GM12892 (cell line): ENCODE results near the gene PAX5.

Source experiments
- DNase-seq: peaks from one replicate; pipeline ENCODE4 v3.0.0; 2011; ENCODE audit not compliant: insufficient read length
- FAIRE-seq: peaks from 2 replicates; lab custom pipeline; 2011; peaks lifted over from hg19 to GRCh38; lab: Jason Lieb, UNC
- POLR2A ChIP-seq: IDR thresholded peaks from 2 replicates; pipeline ENCODE4 v1.6.1; 2011; ENCODE audit warnings: low read depth, low read length, control low read depth
- POLR2AphosphoS5 ChIP-seq: IDR thresholded peaks from 2 replicates; pipeline ENCODE4 v1.6.1; 2011; ENCODE audit warnings: low read depth, low read length, control low read depth
- TAF1 ChIP-seq: IDR thresholded peaks from 2 replicates; pipeline ENCODE4 v1.6.1; 2011; ENCODE audit warnings: low read depth, mild to moderate bottlenecking, control low read depth, low read length, borderline replicate concordance

PAX5 gene

DNA sequence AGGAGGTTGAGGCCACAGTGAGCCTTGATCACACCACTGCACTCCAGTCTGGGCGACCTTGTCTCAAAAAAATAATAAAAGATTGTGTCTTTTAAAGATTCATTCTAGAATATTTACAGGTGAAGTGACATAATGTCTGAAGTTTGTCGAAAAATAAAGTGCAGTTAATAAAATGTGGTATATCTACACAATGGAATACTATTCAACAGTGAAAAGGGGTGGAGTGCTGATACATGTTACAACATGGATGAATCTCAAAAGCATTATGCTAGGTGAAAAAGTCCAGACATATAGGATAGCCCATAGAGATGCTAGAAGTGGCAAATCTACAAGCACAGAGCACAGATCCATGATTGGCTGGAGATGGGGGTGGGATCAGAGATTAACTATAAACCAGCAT lies 101.9 kb downstream of the PAX5 start:
- TF ChIP-seq POLR2A (no peak), POLR2AphosphoS5 (no peak), TAF1 (no peak)
- no peak for DNase-seq
- FAIRE-seq: no peak

DNA sequence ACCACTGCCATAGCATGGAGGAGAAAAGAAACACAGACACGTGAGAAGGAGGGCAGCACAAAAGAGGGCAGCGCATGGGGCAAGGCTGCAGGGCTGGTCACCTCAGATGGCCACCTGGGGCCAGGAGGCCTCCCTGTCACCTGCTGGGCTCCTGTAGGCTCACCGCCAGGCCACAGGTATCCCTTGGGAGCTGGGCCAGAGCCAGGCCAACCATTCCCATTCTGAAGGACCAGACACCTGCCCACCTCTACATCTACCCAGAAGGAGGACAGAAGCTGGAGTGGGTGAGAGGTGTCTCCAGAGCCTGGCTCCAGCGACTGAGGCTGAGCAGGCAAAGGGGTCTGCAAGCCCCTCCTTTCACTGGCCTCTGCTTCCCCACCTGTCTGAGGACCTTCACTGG lies 103.1 kb downstream of the PAX5 start:
- DNase-seq (no peak), FAIRE-seq (no peak)
- TF ChIP-seq POLR2A: no peak
- no peak for TF ChIP-seq POLR2AphosphoS5
- no peak for TF ChIP-seq TAF1

DNA sequence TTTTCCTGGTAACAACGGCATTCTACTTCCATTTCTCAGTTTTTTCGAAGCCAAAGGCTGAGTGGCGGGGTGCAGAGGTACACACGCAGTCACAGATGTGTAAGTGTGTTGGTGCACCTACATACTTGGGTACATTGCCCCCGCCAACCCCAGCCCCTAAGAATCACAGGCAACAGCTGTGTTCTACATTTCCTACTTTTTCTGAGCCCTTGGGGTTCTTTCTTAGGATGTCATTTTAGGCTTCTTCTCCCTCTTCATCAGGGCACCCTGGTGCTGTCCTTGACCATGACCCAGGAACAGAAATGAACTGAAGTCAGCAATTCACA lies 104.8 kb downstream of the PAX5 start:
- TF ChIP-seq TAF1 (no peak), POLR2A (no peak), POLR2AphosphoS5 (no peak)
- DNase-seq (no peak), FAIRE-seq (no peak)

DNA sequence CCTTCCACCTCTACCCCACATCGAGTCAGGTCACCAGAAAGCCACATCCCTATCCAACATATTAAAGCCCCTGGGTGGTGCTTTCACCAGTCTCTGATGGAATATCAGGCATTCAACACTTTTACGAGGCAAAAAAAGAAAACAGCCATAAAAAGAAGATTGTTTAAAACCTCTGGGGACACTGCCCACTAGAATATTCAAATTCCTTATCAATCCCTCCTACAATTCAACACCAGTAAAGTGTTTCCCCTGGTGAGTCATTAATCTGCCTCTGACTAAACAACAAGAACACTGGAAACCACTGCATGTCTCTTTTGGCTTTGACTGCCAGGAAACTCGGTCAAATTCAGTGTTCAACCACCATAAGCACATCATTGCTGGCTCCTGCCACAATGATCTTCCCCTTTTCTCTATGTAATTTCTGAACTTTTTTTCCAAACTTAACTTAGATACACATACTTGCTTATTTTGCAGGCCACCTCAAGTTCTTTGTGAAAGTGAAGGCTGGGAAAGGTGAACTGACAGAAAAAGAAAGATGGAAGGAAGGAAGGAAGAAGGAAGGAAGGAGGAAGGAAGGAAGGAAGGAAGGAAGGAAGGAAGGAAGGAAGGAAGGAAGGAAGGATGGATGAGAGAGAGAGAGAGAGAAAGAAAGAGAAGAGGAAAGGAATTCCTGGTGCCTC lies 105.3 kb downstream of the PAX5 start:
- FAIRE-seq: peak; percentile 74

DNA sequence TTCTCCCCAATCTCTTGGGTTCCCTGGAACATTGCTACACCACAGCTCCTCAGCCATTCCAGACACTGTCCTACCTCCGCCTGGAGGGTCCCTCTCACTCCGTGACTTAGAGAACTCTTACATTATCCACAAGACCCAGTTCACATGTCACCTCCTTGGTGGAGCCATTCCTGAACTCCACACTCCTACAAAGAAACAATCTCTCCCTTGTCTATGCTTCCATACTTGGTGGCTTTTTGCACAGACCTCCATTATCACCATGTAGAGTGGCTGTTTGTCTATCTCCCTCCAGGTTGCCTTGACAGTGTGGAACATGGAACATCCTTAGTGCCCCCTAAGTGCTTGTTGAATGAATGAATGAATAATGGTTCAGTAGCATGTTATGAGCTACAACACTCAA lies 105.9 kb downstream of the PAX5 start:
- TF ChIP-seq POLR2A (peak; percentile 48; the same call in 1 of the 2 replicates), TAF1 (no peak), POLR2AphosphoS5 (no peak)
- FAIRE-seq: no peak
- DNase-seq: no peak

More for the DNA sequence above, 105.3 kb downstream of the PAX5 start:
- TF ChIP-seq POLR2AphosphoS5 (no peak), TAF1 (no peak), POLR2A (no peak)
- no peak for DNase-seq

DNA sequence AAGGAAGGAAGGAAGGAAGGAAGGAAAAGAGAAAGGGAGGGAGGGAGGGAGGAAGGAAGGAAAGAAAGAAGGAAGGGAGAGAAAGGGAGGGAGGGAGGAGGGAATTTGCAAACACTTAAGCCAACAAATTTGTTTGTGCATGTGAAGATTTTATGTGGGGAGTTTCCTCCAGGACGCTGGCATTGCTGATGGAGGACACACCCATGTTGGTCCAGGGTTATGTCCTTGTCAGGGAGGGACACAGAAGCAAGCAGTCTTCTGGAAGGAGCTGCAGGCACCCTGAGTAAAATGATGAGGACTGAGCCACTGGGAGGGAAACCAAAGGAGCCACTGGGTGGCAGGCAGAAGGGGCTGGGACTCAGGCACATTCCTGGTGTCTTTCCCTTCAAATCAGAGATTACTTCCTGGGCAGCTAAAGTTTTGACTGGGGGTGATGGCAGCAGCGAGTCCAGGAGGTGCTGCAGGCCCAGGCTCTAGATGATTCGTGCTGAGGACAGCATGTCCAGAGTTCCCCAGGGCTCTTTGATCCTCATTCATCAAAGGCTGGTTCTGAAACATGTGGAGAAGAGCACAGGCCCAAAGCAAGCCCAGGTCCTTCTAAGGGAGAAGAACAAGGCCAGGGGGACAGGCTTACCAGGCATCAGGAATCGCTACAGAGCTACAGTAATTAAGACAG lies 109.2 kb downstream of the PAX5 start:
- TF ChIP-seq POLR2AphosphoS5: no peak
- no peak for TF ChIP-seq TAF1
- no peak for TF ChIP-seq POLR2A
- DNase-seq (no peak), FAIRE-seq (no peak)

DNA sequence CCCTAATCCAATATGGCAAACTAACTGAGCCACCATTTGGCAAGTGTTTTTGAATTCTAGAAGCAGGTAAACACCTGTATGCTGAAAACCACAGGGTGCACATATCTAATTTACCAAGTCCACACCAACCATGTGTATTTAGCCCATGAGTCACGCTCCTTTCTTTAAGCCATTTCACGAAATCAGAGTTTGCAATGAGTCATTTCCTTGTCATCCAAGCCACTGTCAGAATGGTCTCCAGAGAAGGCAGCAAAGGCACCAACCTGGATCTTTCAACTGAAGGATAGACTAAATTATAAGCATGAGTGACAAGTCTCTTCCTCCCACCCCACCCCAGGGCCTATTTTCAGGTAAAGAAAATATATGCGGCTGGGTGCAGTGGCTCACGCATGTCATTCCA lies 110.0 kb downstream of the PAX5 start:
- TF ChIP-seq POLR2A: no peak
- TF ChIP-seq POLR2AphosphoS5: no peak
- no peak for TF ChIP-seq TAF1
- FAIRE-seq: peak; percentile 83
- DNase-seq: no peak

DNA sequence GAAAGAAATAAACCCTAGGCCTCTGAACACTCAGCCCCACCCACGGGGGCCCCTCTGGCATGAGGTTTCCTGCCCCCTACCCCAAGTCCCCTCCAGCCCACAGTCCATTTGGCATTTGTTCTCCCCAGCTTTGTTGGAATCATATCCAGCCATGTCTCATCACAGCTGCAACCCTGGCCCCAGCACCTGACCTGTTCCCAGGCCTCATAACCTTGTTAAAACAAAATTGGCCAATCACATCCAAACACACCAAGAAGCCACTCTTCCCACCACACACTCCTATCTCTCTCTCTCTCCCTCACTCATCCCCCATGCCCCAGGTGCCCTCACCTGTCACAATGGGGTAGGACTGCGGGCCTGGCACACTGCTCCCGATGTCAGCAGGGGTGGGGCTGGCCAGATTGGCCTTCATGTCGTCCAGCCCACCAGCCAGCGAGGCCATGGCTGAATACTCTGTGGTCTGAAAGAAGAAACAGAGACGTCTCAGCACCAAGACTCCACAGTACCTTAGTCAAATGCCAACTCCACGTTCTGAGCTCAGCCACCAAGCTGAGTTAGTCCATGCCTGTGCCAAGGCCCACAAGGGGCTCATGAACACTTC lies 110.9 kb downstream of the PAX5 start:
- FAIRE-seq: no peak
- no peak for DNase-seq
- TF ChIP-seq TAF1 (no peak), POLR2AphosphoS5 (no peak), POLR2A (no peak)

DNA sequence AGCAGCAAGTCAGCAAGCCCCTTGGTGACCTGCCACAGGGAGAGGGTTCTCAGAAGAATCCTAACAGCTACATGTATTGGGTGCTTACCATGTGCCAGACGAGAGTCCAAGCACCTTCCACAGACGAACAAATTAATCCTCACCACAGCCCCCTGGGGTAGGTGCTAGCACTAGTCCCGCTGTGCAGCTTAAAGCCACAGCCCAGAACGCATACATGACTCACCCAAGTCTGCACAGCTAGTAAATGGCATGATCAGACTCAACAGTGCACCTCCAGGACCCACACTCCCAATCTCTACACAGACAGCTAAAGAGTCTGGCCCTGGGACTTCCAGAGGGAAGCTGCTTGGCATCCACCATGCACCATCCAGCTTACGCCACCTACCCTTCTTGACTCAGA lies 111.5 kb downstream of the PAX5 start:
- TF ChIP-seq POLR2AphosphoS5: no peak
- no peak for TF ChIP-seq POLR2A
- no peak for TF ChIP-seq TAF1
- no peak for DNase-seq
- FAIRE-seq: no peak

DNA sequence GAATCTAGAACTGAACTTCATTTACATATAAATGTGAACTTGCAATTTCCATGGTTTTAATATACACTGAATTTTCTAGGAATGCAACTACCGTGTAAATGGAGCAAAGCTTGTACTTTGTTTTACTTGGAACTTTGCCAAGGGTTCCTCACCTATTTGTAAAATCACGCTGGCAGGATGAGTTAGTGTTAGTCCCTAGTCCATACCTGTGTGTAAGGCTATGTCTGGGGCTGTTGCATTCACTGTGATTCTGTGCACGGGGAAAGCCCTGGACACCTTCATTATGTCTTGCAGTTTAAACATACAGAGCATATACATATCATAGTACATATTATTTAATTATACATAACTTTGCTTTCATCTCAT lies 119.9 kb downstream of the PAX5 start:
- FAIRE-seq (no peak), DNase-seq (no peak)
- TF ChIP-seq TAF1 (no peak), POLR2AphosphoS5 (no peak), POLR2A (no peak)

DNA sequence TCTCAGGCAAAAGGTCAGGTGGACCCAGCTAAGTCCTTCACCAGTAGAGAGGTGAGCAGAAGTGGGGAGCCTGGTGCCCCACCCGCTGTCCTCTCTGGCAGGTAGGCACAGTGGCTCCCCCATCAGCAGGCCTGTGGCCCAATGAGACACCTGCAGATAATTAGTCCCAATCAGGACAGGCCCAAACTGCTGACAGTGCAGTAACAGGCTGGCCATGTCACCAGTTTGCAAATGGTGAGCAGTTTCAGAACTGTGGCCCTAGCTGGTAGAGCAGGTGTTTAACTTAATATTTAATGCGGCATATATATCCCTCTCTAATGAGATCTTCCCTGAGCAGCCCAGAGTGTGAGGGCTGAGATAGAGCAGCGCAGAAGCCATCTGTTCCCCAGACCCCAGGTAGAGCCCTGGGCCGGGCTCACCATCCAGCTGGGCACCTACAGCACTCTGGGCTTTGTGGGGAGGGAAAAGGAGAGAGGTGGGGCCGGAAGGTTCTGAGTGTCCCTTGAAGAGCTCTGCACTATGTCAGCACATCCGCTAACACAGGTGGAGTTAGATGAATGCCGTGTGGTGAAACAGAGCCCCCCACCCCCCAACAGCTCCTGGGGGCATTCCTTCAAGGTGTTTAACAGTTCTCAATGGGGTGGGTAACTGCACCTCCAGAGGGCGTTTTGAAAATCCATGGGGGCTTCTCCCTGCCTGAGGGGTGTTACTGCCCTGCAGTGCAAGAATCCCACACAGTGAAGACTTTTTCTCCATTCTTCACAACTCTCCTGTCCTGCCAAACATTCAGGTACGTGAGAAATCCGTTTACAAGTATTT lies 120.5 kb downstream of the PAX5 start:
- TF ChIP-seq POLR2A (no peak), TAF1 (no peak), POLR2AphosphoS5 (no peak)
- no peak for DNase-seq

More for the DNA sequence above, 120.5 kb downstream of the PAX5 start:
- FAIRE-seq: no peak
